H1 (cell line): ENCODE results near the gene ADGRL3.

Experiments
- BCL11A ChIP-seq, 2 experiments: IDR thresholded peaks; one replicate each; pipeline ENCODE4 v1.6.1; 2011; ENCODE audit warnings: low read depth in 2 of 2, low read length in 2 of 2, mild to moderate bottlenecking in 2 of 2
- CTCF ChIP-seq, 3 experiments: IDR thresholded peaks; 1 replicate in 2 of 3; 2 replicates in 1 of 3; pipeline versions ENCODE4 v1.5.1 to v1.6.1; 2011; ENCODE audit warnings: low read length in 3 of 3, mild to moderate bottlenecking in 3 of 3, inconsistent platforms in 2 of 3, low read depth in 1 of 3, moderate library complexity in 1 of 3; ENCODE audit not compliant: insufficient read depth in 1 of 3; ENCODE audit errors: control extremely low read depth in 1 of 3
- MAX ChIP-seq: IDR thresholded peaks from 2 replicates; pipeline ENCODE4 v1.6.1; 2012; ENCODE audit warnings: inconsistent platforms
- RFX5 ChIP-seq: IDR thresholded peaks from 2 replicates; pipeline ENCODE4 v1.6.1; 2011; ENCODE audit warnings: low read depth, low read length, improper control_type of control experiment, borderline replicate concordance
- ZNF274 ChIP-seq: IDR thresholded peaks from 2 replicates; pipeline ENCODE4 v1.7.0; 2012; ENCODE audit warnings: low read length, borderline replicate concordance; ENCODE audit errors: extremely low read depth

GRCh38 chr4:61309616-61310015, 109.5 kb downstream of the ADGRL3 start:
- TF ChIP-seq ZNF274 (no peak), BCL11A (IDR thresholded peaks at IDR 0.05; ENCODE audit: low read depth in 2 of 2, low read length in 2 of 2) (no peak), MAX (no peak), CTCF (IDR thresholded peaks at IDR 0.05; ENCODE audit: control extremely low read depth in 1 of 3, insufficient read depth in 1 of 3, low read depth in 1 of 3, low read length in 3 of 3) (no peak), RFX5 (no peak)
